ENCODE results near the gene CEBPE.
A peak's percentile ranks its signal among the peaks of the same experiment; 100 is the strongest.

Gene CEBPE

GRCh38 chr14:23085458-23085857 lies 33.6 kb downstream of the CEBPE start:
- no peaks in the 10 kb centered on the region for H3K9me2 ChIP-seq (ENCODE audit: low read depth, low read length)
- peaks cover 99% of the 10 kb centered on the region for H3K36me3 ChIP-seq (ENCODE audit: insufficient read depth, low read length)
- H3K9me3 ChIP-seq (ENCODE audit: low read length): no peaks in the 10 kb centered on the region
- H3K9ac ChIP-seq (ENCODE audit: low read length): no peak overlapping the region
- H3K4me3 ChIP-seq (ENCODE audit: low read depth, low read length, poor library complexity, severe bottlenecking): no peak overlapping the region
- H3F3A ChIP-seq (ENCODE audit: insufficient read depth, low read length): no peaks in the 10 kb centered on the region
- no peaks in the 10 kb centered on the region for H3K4me1 ChIP-seq (ENCODE audit: insufficient read depth, low read length, severe bottlenecking)
- H4K20me1 ChIP-seq (ENCODE audit: insufficient read depth, low read length): no peaks in the 10 kb centered on the region
- no peak overlapping the region for H2AFZ ChIP-seq (ENCODE audit: low read length)
- no peaks in the 10 kb centered on the region for H3K79me2 ChIP-seq (ENCODE audit: insufficient read depth, low read length)
- no peak overlapping the region for H3K27ac ChIP-seq (ENCODE audit: low read depth, low read length, poor library complexity, severe bottlenecking)
- no peak overlapping the region for H3K4me2 ChIP-seq (ENCODE audit: low read length)
- TF ChIP-seq, protein P1, sequence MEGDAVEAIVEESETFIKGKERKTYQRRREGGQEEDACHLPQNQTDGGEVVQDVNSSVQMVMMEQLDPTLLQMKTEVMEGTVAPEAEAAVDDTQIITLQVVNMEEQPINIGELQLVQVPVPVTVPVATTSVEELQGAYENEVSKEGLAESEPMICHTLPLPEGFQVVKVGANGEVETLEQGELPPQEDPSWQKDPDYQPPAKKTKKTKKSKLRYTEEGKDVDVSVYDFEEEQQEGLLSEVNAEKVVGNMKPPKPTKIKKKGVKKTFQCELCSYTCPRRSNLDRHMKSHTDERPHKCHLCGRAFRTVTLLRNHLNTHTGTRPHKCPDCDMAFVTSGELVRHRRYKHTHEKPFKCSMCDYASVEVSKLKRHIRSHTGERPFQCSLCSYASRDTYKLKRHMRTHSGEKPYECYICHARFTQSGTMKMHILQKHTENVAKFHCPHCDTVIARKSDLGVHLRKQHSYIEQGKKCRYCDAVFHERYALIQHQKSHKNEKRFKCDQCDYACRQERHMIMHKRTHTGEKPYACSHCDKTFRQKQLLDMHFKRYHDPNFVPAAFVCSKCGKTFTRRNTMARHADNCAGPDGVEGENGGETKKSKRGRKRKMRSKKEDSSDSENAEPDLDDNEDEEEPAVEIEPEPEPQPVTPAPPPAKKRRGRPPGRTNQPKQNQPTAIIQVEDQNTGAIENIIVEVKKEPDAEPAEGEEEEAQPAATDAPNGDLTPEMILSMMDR (IDR thresholded peaks at IDR 0.05; ENCODE audit: low read length): no peak
- no peak for TF ChIP-seq EZH2 (IDR thresholded peaks at IDR 0.05; ENCODE audit: borderline replicate concordance, low read length)
- H3K27me3 ChIP-seq (ENCODE audit: insufficient read depth, low read length): no peaks in the 10 kb centered on the region

GRCh38 chr14:23080474-23080873 lies 38.6 kb downstream of the CEBPE start:
- 0 out of 2 replicates have a peak overlapping the region, but pooled peaks have one; percentile 16 for H3K9ac ChIP-seq (ENCODE audit: low read length)
- no peak for TF ChIP-seq EZH2 (IDR thresholded peaks at IDR 0.05; ENCODE audit: borderline replicate concordance, low read length)
- TF ChIP-seq, protein P1 (IDR thresholded peaks at IDR 0.05; ENCODE audit: low read length): no peak
- no peaks in the 10 kb centered on the region for H3K27me3 ChIP-seq (ENCODE audit: insufficient read depth, low read length)
- H3K79me2 ChIP-seq (ENCODE audit: insufficient read depth, low read length): no peaks in the 10 kb centered on the region
- H3K9me2 ChIP-seq (ENCODE audit: low read depth, low read length): no peaks in the 10 kb centered on the region
- peaks cover 97% of the 10 kb centered on the region for H3K36me3 ChIP-seq (ENCODE audit: insufficient read depth, low read length)
- no peak overlapping the region for H3K27ac ChIP-seq (ENCODE audit: low read depth, low read length, poor library complexity, severe bottlenecking)
- no peak overlapping the region for H3K4me3 ChIP-seq (ENCODE audit: low read depth, low read length, poor library complexity, severe bottlenecking)
- no peaks in the 10 kb centered on the region for H4K20me1 ChIP-seq (ENCODE audit: insufficient read depth, low read length)
- H3K4me1 ChIP-seq (ENCODE audit: insufficient read depth, low read length, severe bottlenecking): no peaks in the 10 kb centered on the region
- H3F3A ChIP-seq (ENCODE audit: insufficient read depth, low read length): 0 out of 2 replicates have a peak, but pooled peaks cover 5% of the 10 kb centered on the region
- no peak overlapping the region for H2AFZ ChIP-seq (ENCODE audit: low read length)
- H3K4me2 ChIP-seq (ENCODE audit: low read length): no peak overlapping the region
- no peaks in the 10 kb centered on the region for H3K9me3 ChIP-seq (ENCODE audit: low read length)

DNA sequence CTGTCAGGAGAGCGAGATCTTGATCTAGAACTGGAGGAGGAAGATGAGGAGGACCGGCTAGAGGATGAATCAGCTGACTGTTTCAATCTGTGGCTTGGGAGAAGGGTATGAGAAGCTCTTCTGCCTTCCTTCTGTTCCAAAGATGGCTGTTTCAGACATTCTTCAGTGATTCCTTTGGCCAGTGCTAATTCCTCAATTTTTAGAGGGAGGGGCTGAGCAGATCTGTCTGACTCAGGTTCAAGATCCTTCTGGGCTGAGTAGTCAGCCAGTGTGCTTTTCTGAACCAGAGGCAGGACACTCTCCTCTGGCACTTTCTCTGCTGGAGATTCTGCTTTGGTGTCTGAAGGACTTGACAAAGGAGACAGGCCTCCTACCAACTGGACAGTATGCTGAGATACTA lies 39.3 kb downstream of the CEBPE start:
- Histone ChIP-seq H3F3A (ENCODE audit: insufficient read depth, low read length) (0 out of 2 replicates have a peak, but pooled peaks cover 5% of the 10 kb centered on the region), H3K27me3 (ENCODE audit: insufficient read depth, low read length) (no peaks in the 10 kb centered on the region), H3K9ac (ENCODE audit: low read length) (no peak overlapping the region), H3K36me3 (ENCODE audit: insufficient read depth, low read length) (peaks cover 97% of the 10 kb centered on the region), H3K9me3 (ENCODE audit: low read length) (no peaks in the 10 kb centered on the region), H3K79me2 (ENCODE audit: insufficient read depth, low read length) (no peaks in the 10 kb centered on the region), H3K4me3 (ENCODE audit: low read depth, low read length, poor library complexity, severe bottlenecking) (no peak overlapping the region), H3K9me2 (ENCODE audit: low read depth, low read length) (no peaks in the 10 kb centered on the region), H3K27ac (ENCODE audit: low read depth, low read length, poor library complexity, severe bottlenecking) (no peak overlapping the region), H3K4me2 (ENCODE audit: low read length) (no peak overlapping the region), H4K20me1 (ENCODE audit: insufficient read depth, low read length) (no peaks in the 10 kb centered on the region), H3K4me1 (ENCODE audit: insufficient read depth, low read length, severe bottlenecking) (no peaks in the 10 kb centered on the region), H2AFZ (ENCODE audit: low read length) (no peak overlapping the region)
- no peak for TF ChIP-seq EZH2 (IDR thresholded peaks at IDR 0.05; ENCODE audit: borderline replicate concordance, low read length)
- TF ChIP-seq, protein P1 (IDR thresholded peaks at IDR 0.05; ENCODE audit: low read length): no peak

All from OCI-LY1 (cell line).